IMR-90 (cell line): ENCODE data around the gene IGF2.

Experiments
- BHLHE40 ChIP-seq: fragments of 150-350 bp; IDR thresholded peaks from 2 replicates; pipeline ENCODE4 v1.6.1; 2016; ENCODE audit warnings: mild to moderate bottlenecking, low read depth, low read length
- CEBPB ChIP-seq: IDR thresholded peaks from 2 replicates; pipeline ENCODE4 v1.6.1; 2012; ENCODE audit warnings: low read depth, low read length, improper control_type of control experiment
- CHD1 ChIP-seq: IDR thresholded peaks from 2 replicates; pipeline ENCODE4 v1.6.1; 2012; ENCODE audit warnings: low read depth, low read length, improper control_type of control experiment
- CTCF ChIP-seq: conservative IDR thresholded peaks from 2 replicates; pipeline ENCODE4 v1.5.1; 2012; ENCODE audit warnings: mild to moderate bottlenecking, low read depth, low read length, improper control_type of control experiment
- ELK1 ChIP-seq: fragments of 150-350 bp; IDR thresholded peaks from 2 replicates; pipeline ENCODE4 v1.6.1; 2016; ENCODE audit warnings: low read depth, mild to moderate bottlenecking, low read length, moderate library complexity, borderline replicate concordance
- MAFK ChIP-seq: IDR thresholded peaks from 2 replicates; pipeline ENCODE4 v1.6.1; 2012; ENCODE audit warnings: low read depth, low read length, improper control_type of control experiment
- MAZ ChIP-seq: IDR thresholded peaks from 2 replicates; pipeline ENCODE4 v1.6.1; 2012; ENCODE audit warnings: low read depth, mild to moderate bottlenecking, low read length, improper control_type of control experiment, moderate library complexity, borderline replicate concordance
- POLR2A ChIP-seq: IDR thresholded peaks from 2 replicates; pipeline ENCODE4 v1.6.1; 2012; ENCODE audit warnings: mild to moderate bottlenecking, low read depth, low read length
- RAD21 ChIP-seq: IDR thresholded peaks from 2 replicates; pipeline ENCODE4 v1.6.1; 2012; ENCODE audit warnings: low read length, improper control_type of control experiment
- RCOR1 ChIP-seq: IDR thresholded peaks from 2 replicates; pipeline ENCODE4 v1.6.1; 2012; ENCODE audit warnings: mild to moderate bottlenecking, low read length, improper control_type of control experiment; ENCODE audit not compliant: insufficient replicate concordance
- RFX5 ChIP-seq: IDR thresholded peaks from 2 replicates; pipeline ENCODE4 v1.8.0; 2012; ENCODE audit warnings: low read depth, mild to moderate bottlenecking, low read length, moderate library complexity
- SMC3 ChIP-seq: fragments of 150-350 bp; IDR thresholded peaks from 2 replicates; pipeline ENCODE4 v1.6.1; 2016; ENCODE audit warnings: low read depth, mild to moderate bottlenecking, antibody characterized with exemption, low read length, moderate library complexity
- USF2 ChIP-seq: fragments of 150-350 bp; IDR thresholded peaks from 2 replicates; pipeline ENCODE4 v1.6.1; 2017; ENCODE audit warnings: mild to moderate bottlenecking, antibody characterized with exemption, low read length, low read depth

GRCh38 chr11:2096011-2096918 is 42.9 kb downstream of the IGF2 start:
- TF ChIP-seq BHLHE40 (peak; percentile 46; the same call in 1 of the 2 replicates), SMC3 (no peak), CTCF (no peak), MAFK (no peak), POLR2A (no peak), RCOR1 (no peak), CEBPB (peak; percentile 64), ELK1 (no peak), RAD21 (no peak), RFX5 (no peak), USF2 (no peak), CHD1 (no peak), MAZ (no peak; the same call in 1 of the 2 replicates)
